Stimulated activated CD4-positive, alpha-beta T cell treated with anti-CD3 and anti-CD28 coated beads, Interleukin-1b, Interleukin-23, amount 100 ng/mL, for 1 hour (primary cell): Measurements from ENCODE around the gene KRT7.
"Not testable (repeated sequence)": the region's sequence is repeated elsewhere in the genome, so short reads cannot be mapped to it uniquely, and the experiment has no call there.

ENCODE experiments used
- DNase-seq, 2 donors: peaks; one replicate each; pipeline ENCODE4 v3.0.0-alpha.2; 2020; ENCODE audit warnings: low read depth in 2 of 2

The KRT7 gene

GRCh38 chr12:52243856-52244614, 11.0 kb downstream of the KRT7 start:
- DNase-seq: peak; percentile 22 to 32

GRCh38 chr12:52244615-52244994, 11.6 kb downstream of the KRT7 start:
- no peak for DNase-seq

- DNase-seq: no peak
These were observed 12.4 kb downstream of the KRT7 start for GRCh38 chr12:52245259-52245961.

- no peak for DNase-seq
These were observed 13.0 kb downstream of the KRT7 start for GRCh38 chr12:52245962-52246569.

GRCh38 chr12:52246720-52247621, 13.9 kb downstream of the KRT7 start:
- no peak for DNase-seq

- DNase-seq: no peak
These were observed 14.8 kb downstream of the KRT7 start for GRCh38 chr12:52247622-52248540.

GRCh38 chr12:52248541-52249461, 15.8 kb downstream of the KRT7 start:
- no peak for DNase-seq

- DNase-seq: no peak
These were observed 16.5 kb downstream of the KRT7 start for GRCh38 chr12:52249511-52250047.

- no peak for DNase-seq
These were observed 17.3 kb downstream of the KRT7 start for GRCh38 chr12:52250048-52250990.

- DNase-seq: no peak
These were observed 18.5 kb downstream of the KRT7 start for GRCh38 chr12:52251367-52252051.

- not testable (repeated sequence) for DNase-seq
These were observed 19.2 kb downstream of the KRT7 start for GRCh38 chr12:52252175-52252615.

- no peak for DNase-seq
These were observed 19.8 kb downstream of the KRT7 start for GRCh38 chr12:52252728-52253343.

GRCh38 chr12:52253391-52254179, 20.5 kb downstream of the KRT7 start:
- no peak for DNase-seq

GRCh38 chr12:52254180-52254964, 21.3 kb downstream of the KRT7 start:
- DNase-seq: no peak

GRCh38 chr12:52254965-52255751, 22.1 kb downstream of the KRT7 start:
- no peak for DNase-seq
